Body of pancreas (tissue), 4 donors: ENCODE measurements around the gene SLC35A3. TPM values are rescaled to one million over a fixed set of nuclear protein-coding genes. Genes with fewer than 3 reads are reported as not detected.

ENCODE experiments used
- ATAC-seq: fragments of 150-250 bp; one replicate; pipeline ENCODE4 v1.9.1; 2016
- DNase-seq, 4 donors: peaks; one replicate each; pipeline ENCODE4 v3.0.0-alpha.2; 2019
- H3K27ac ChIP-seq, 4 donors: fragments of 200-600 bp; sonication (generic); 1 replicate in 3 of 4; 2 replicates in 1 of 4; pipeline versions ENCODE4 v1.5.1 to v1.6.1; 2016 to 2019; ENCODE audit warnings: mild to moderate bottlenecking in 1 of 4, mixed read lengths in 1 of 4, moderate library complexity in 1 of 4
- H3K27me3 ChIP-seq, 2 donors: fragments of 200-600 bp; sonication (generic); one replicate each; pipeline ENCODE4 v1.6.0; 2016; ENCODE audit warnings: mild to moderate bottlenecking in 1 of 2
- H3K36me3 ChIP-seq, 2 donors: fragments of 200-600 bp; sonication (generic); replicated peaks in 1 of 2; 2 replicates each; pipeline ENCODE4 v1.5.1; 2016; ENCODE audit warnings: low read depth in 2 of 2; ENCODE audit not compliant: insufficient read depth in 1 of 2
- H3K4me1 ChIP-seq: fragments of 200-600 bp; sonication (generic); one replicate; pipeline ENCODE4 v1.6.0; 2016
- H3K4me3 ChIP-seq, 2 donors: fragments of 200-600 bp; sonication (generic); 1 replicate in 1 of 2; 2 replicates in 1 of 2; pipeline ENCODE4 v1.5.1; 2016 to 2019
- H3K9me3 ChIP-seq, 3 donors: fragments of 200-600 bp; sonication (generic); 1 replicate in 2 of 3; 2 replicates in 1 of 3; pipeline ENCODE4 v1.5.1; 2016
- CTCF ChIP-seq, 7 experiments: fragments of 450-650 bp in 4 of 7; fragments of 200-600 bp in 3 of 7; sonication (generic) in 3 of 7; IDR thresholded peaks; one replicate each; pipeline ENCODE4 v1.5.1; 2016 to 2019; ENCODE audit warnings: antibody characterized with exemption in 7 of 7
- POLR2A ChIP-seq, 3 donors: fragments of 450-650 bp; IDR thresholded peaks; one replicate each; pipeline ENCODE4 v1.6.1; 2016; ENCODE audit warnings: antibody characterized with exemption in 3 of 3, mild to moderate bottlenecking in 2 of 3
- WGBS, 2 donors: methylation state at CpG; one replicate each; pipeline ENCODE4 v1.1.5; 2017; 5-methylcytosine and 5-hydroxymethylcytosine counted together
- intact Hi-C: fragments of 100-400 bp; cut with DNase I; formaldehyde crosslinking; loops from one replicate; pipeline ENCODE4 v1.15.1; 2023
- small RNA-seq: library from RNA; depleted of rRNA; stranded (forward); fragments of <200 nt; gene quantifications from one replicate; pipeline ENCODE3, GENCODE V24; 2016
- total RNA-seq, 2 donors: library from RNA; depleted of rRNA; stranded (reverse); fragments of >200 nt; gene quantifications; one replicate each; pipeline ENCODE4 v1.1.0, GENCODE V29; 2016

SLC35A3 gene
- total RNA-seq, 2 donors from 2014 or later: 11.5 to 26.5 TPM

GRCh38 chr1:100080331-100080730 is 110.5 kb downstream of the SLC35A3 start:
- no peaks in the 10 kb centered on the region for H3K9me3 ChIP-seq
- no peak for DNase-seq
- no peak for ATAC-seq
- TF ChIP-seq POLR2A (IDR thresholded peaks at IDR 0.05) (no peak), CTCF (IDR thresholded peaks at IDR 0.05) (no peak)
- peaks cover 8% of the 10 kb centered on the region for H3K4me1 ChIP-seq
- H3K36me3 ChIP-seq: peaks cover 0 to 4% of the 10 kb centered on the region in 2 donors
- 15 to 17% methylated on average over 3 of the region's 3 CpGs for WGBS, 2 donors
- no peak overlapping the region for H3K4me3 ChIP-seq
- intact Hi-C loops: no loop called here
- no peaks in the 10 kb centered on the region for H3K27me3 ChIP-seq
- no peak overlapping the region for H3K27ac ChIP-seq

Small RNAs within 50 kb of the gene (small RNA-seq; reads per million reads assigned to genes)
- gene RNU6-1318P: not detected
- gene RNU6-750P: not detected

Other genes starting within 250 kb of the SLC35A3 start
- 1 to 10 TPM; 2.0 to 2.3 TPM for gene FRRS1, start 203.4 kb upstream of the SLC35A3 start, total RNA-seq
- 10 to 100 TPM in 1 of 2 donors, 1 to 10 TPM in 1; 6.3 to 10.4 TPM for gene AGL, start 119.6 kb upstream of the SLC35A3 start, total RNA-seq
- 1 to 10 TPM; 1.6 to 2.1 TPM for gene SASS6, start 162.9 kb downstream of the SLC35A3 start, total RNA-seq
- gene TRMT13, start 163.2 kb downstream of the SLC35A3 start, total RNA-seq: 10 to 100 TPM; 33.7 to 33.9 TPM
- 1 to 10 TPM in 1 of 2 donors, not detected in 1; 1.8 TPM for gene LRRC39, start 208.3 kb downstream of the SLC35A3 start, total RNA-seq